ENCODE data around the gene MLF2. TPM values are rescaled to one million over a fixed set of nuclear protein-coding genes. Genes with fewer than 3 reads are reported as not detected.

Gene MLF2
- total and polyA plus RNA-seq, 9 of the 15 experiments (the other 6 are each of a cell fraction or from before 2014, with no cell fraction given), result 11.4 to 190 (median 139) TPM

DNA sequence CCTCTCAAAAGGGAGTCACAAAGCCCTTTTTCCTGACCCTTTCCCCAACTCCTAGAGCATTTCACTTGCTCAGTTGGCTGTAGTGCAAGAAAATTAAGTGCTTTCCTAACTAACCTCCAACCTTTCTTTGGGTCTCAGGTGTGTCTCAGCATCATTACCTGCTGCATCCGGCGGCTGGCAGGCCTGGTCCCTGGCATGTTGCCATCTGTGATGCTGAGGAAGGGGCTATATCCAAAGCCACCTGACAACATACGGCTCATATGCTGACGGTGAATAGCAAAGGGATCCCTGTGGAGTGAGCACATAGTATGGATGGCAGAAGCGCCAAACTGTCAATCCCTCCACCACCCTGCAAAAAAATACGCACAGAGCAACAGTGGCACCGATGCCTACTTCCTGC lies 1.2 kb downstream of the MLF2 start:
- no peak for ATAC-seq
- peaks cover 5% of the 10 kb centered on the region; the same call in 1 of the 2 replicates for H4K20me1 ChIP-seq (replicated peaks; ENCODE audit: control insufficient read depth, insufficient read depth, low read length)
- CTCF ChIA-PET (ENCODE audit: low intra/inter-chr PET ratio), result interaction anchor here (0.6 kb wide), 1 partner anchor 19 kb away, joined by 3 read pairs; no protein-coding TSS in a partner anchor
- H3K9me1 ChIP-seq (ENCODE audit: control insufficient read depth, insufficient read depth, low read length), result peaks cover 3% of the 10 kb centered on the region
- DNase-seq (ENCODE audit: extremely low read depth in 1 of 4, low spot score in 3 of 4), result no peak
- no peak overlapping the region for H2AFZ ChIP-seq (ENCODE audit: low read depth, low read length)
- no peak for FAIRE-seq
- peaks cover 31% of the 10 kb centered on the region for H3K79me2 ChIP-seq (ENCODE audit: control insufficient read depth, insufficient read depth, low read length)
- H3K4me3 ChIP-seq, result peak overlapping the region; percentile 99
- in situ Hi-C loops (cut with MboI) (no loop called here), intact Hi-C loops (cut with micrococcal nuclease) (no loop called here)
- H3K27ac ChIP-seq (ENCODE audit: extremely low read depth, low read depth, low read length), result peak overlapping the region; percentile 99; the same call in 1 of the 3 replicates
- H3K4me1 ChIP-seq (replicated peaks in 1 of 2; ENCODE audit: control insufficient read depth in 2 of 2, insufficient read depth in 2 of 2, low read length in 2 of 2), result peaks cover 22 to 28% of the 10 kb centered on the region in 2 experiments
- H3K27me3 ChIP-seq (ENCODE audit: control insufficient read depth in 2 of 2, insufficient read depth in 2 of 2, low read length in 2 of 2), result no peaks in the 10 kb centered on the region
- 80% methylated on average over 7 of the region's 7 CpGs for WGBS (ENCODE audit: insufficient coverage, low coverage, missing lambda C conversion rate)
- peaks cover 53% of the 10 kb centered on the region; the same call in 2 of the 3 replicates for H3K36me3 ChIP-seq (ENCODE audit: control insufficient read depth, insufficient read depth, low read length)
- H3K9me3 ChIP-seq (replicated peaks; ENCODE audit: control insufficient read depth, insufficient read depth, low read depth, low read length), result no peaks in the 10 kb centered on the region
- H3K9ac ChIP-seq (ENCODE audit: insufficient read depth in 1 of 2, low read depth in 2 of 2, low read length in 2 of 2), result peak overlapping the region; percentile 98 to 99; a peak in 3 of 4 replicates
- no TSS peak for BruUV-seq (replicated peaks)
- H3K4me2 ChIP-seq (ENCODE audit: insufficient read depth, low read length), result peak overlapping the region; percentile 99
- TF ChIP-seq NR1H2 (CRISPR knock-in tag; IDR thresholded peaks at IDR 0.05), result no peak
- 0 out of 2 replicates have a peak, but pooled peaks have one; percentile 21 for TF ChIP-seq NFIC (IDR thresholded peaks at IDR 0.05)
- POLR2A ChIA-PET, result interaction anchor here (0.7 to 2.4 kb wide), 4 partner anchors 16 to 95 kb away, joined by 3 to 10 read pairs (median 7); partner anchors contain the start of genes COPS7A and P3H3

DNA sequence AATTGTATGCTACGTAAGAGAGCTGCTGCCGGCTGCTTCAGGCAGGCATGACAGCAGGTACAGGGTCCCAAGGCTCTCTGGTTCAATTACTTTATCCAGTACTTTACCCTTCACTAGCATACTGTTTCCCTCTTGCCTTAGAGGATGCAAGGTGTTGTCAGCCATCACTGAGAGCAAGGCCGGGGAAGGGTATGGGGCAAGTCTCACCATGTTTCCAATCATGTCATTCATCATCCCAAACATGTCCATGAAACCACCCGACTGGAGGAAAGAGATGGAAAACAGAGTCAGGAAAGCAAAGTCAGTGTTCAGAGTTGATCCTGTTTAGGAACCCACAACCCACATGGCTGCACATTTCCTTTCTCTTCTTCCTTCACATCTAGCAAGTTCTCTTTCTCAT lies 2.4 kb downstream of the MLF2 start:
- peaks cover 29 to 36% of the 10 kb centered on the region in 2 experiments for H3K4me1 ChIP-seq (replicated peaks in 1 of 2; ENCODE audit: control insufficient read depth in 2 of 2, insufficient read depth in 2 of 2, low read length in 2 of 2)
- no peak overlapping the region for H3K4me3 ChIP-seq
- H3K27me3 ChIP-seq (ENCODE audit: control insufficient read depth in 2 of 2, insufficient read depth in 2 of 2, low read length in 2 of 2), result no peaks in the 10 kb centered on the region
- peaks cover 3% of the 10 kb centered on the region for H3K9me1 ChIP-seq (ENCODE audit: control insufficient read depth, insufficient read depth, low read length)
- TF ChIP-seq HOXB6 (CRISPR knock-in tag; IDR thresholded peaks at IDR 0.05; ENCODE audit: borderline replicate concordance), result no peak
- TF ChIP-seq BCL6 (CRISPR knock-in tag; IDR thresholded peaks at IDR 0.05), result no peak
- TF ChIP-seq ZNF175 (CRISPR knock-in tag; IDR thresholded peaks at IDR 0.05; ENCODE audit: low read depth), result no peak
- TF ChIP-seq, protein P1, sequence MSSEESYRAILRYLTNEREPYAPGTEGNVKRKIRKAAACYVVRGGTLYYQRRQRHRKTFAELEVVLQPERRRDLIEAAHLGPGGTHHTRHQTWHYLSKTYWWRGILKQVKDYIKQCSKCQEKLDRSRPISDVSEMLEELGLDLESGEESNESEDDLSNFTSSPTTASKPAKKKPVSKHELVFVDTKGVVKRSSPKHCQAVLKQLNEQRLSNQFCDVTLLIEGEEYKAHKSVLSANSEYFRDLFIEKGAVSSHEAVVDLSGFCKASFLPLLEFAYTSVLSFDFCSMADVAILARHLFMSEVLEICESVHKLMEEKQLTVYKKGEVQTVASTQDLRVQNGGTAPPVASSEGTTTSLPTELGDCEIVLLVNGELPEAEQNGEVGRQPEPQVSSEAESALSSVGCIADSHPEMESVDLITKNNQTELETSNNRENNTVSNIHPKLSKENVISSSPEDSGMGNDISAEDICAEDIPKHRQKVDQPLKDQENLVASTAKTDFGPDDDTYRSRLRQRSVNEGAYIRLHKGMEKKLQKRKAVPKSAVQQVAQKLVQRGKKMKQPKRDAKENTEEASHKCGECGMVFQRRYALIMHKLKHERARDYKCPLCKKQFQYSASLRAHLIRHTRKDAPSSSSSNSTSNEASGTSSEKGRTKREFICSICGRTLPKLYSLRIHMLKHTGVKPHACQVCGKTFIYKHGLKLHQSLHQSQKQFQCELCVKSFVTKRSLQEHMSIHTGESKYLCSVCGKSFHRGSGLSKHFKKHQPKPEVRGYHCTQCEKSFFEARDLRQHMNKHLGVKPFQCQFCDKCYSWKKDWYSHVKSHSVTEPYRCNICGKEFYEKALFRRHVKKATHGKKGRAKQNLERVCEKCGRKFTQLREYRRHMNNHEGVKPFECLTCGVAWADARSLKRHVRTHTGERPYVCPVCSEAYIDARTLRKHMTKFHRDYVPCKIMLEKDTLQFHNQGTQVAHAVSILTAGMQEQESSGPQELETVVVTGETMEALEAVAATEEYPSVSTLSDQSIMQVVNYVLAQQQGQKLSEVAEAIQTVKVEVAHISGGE (CRISPR knock-in tag; IDR thresholded peaks at IDR 0.05), result no peak
- TF ChIP-seq SNRNP70 (optimal IDR thresholded peaks at IDR 0.05; ENCODE audit: low read depth, low read length), result no peak
- TF ChIP-seq, protein P2, sequence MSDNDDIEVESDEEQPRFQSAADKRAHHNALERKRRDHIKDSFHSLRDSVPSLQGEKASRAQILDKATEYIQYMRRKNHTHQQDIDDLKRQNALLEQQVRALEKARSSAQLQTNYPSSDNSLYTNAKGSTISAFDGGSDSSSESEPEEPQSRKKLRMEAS (CRISPR knock-in tag; IDR thresholded peaks at IDR 0.05), result no peak
- no peak for TF ChIP-seq BRD4 (IDR thresholded peaks at IDR 0.05)
- no peak for TF ChIP-seq SMAD3 (CRISPR knock-in tag; conservative IDR thresholded peaks at IDR 0.05)
- TF ChIP-seq SIRT6 (IDR thresholded peaks at IDR 0.05; ENCODE audit: low read depth, low read length), result no peak
- TF ChIP-seq GATAD2B (IDR thresholded peaks at IDR 0.05; ENCODE audit: borderline replicate concordance), result no peak
- DNase-seq (ENCODE audit: extremely low read depth in 1 of 4, low spot score in 3 of 4) (no peak), ATAC-seq (no peak), FAIRE-seq (no peak)
- intact Hi-C loops (cut with micrococcal nuclease), result no loop called here
- H3K9me3 ChIP-seq (replicated peaks; ENCODE audit: control insufficient read depth, insufficient read depth, low read depth, low read length), result no peaks in the 10 kb centered on the region
- ChIA-PET POLR2A (no interaction called here), CTCF (ENCODE audit: low intra/inter-chr PET ratio) (no interaction called here)
- H2AFZ ChIP-seq (ENCODE audit: low read depth, low read length), result no peak overlapping the region
- H3K36me3 ChIP-seq (ENCODE audit: control insufficient read depth, insufficient read depth, low read length), result peaks cover 62% of the 10 kb centered on the region; the same call in 2 of the 3 replicates
- H3K9ac ChIP-seq (ENCODE audit: insufficient read depth in 1 of 2, low read depth in 2 of 2, low read length in 2 of 2), result 0 out of 4 replicates have a peak overlapping the region, but pooled peaks of 1 of the 2 experiments have one; percentile 7
- no peak overlapping the region for H3K27ac ChIP-seq (ENCODE audit: extremely low read depth, low read depth, low read length)
- in situ Hi-C loops (cut with MboI), result no loop called here
- no peak overlapping the region for H3K4me2 ChIP-seq (ENCODE audit: insufficient read depth, low read length)
- BruUV-seq (replicated peaks), result no TSS peak
- H3K79me2 ChIP-seq (ENCODE audit: control insufficient read depth, insufficient read depth, low read length), result peaks cover 31% of the 10 kb centered on the region
- peaks cover 5% of the 10 kb centered on the region; the same call in 1 of the 2 replicates for H4K20me1 ChIP-seq (replicated peaks; ENCODE audit: control insufficient read depth, insufficient read depth, low read length)
- WGBS (ENCODE audit: insufficient coverage, low coverage, missing lambda C conversion rate), result 98% methylated on average over 4 of the region's 4 CpGs

Measured in K562 (cell line).